GM06990 (cell line): Measurements from ENCODE around the gene WDFY3.
"Not testable (repeated sequence)": the region's sequence is repeated elsewhere in the genome, so short reads cannot be mapped to it uniquely, and the experiment has no call there.

Experiments
- DNase-seq: peaks from one replicate; pipeline ENCODE4 v3.0.0-alpha.2; 2011; ENCODE audit not compliant: insufficient read length; ENCODE audit errors: extremely low read depth
- H3K27me3 ChIP-seq: replicated peaks from 2 replicates; pipeline ENCODE4 v1.6.0; 2011; ENCODE audit warnings: low read length; ENCODE audit not compliant: control insufficient read depth, insufficient read depth
- H3K36me3 ChIP-seq: 2 replicates; pipeline ENCODE4 v1.5.1; 2011; ENCODE audit warnings: low read length; ENCODE audit not compliant: control insufficient read depth, insufficient read depth
- H3K4me3 ChIP-seq: replicated peaks from 2 replicates; pipeline ENCODE4 v1.5.1; 2011; ENCODE audit warnings: low read depth, mild to moderate bottlenecking, control low read depth, low read length
- TF ChIP-seq, protein P1 (sequence below): IDR thresholded peaks from 2 replicates; pipeline ENCODE4 v1.5.1; 2011; ENCODE audit warnings: low read length, control low read depth, mild to moderate bottlenecking, inconsistent platforms; ENCODE audit not compliant: insufficient read depth, poor library complexity, severe bottlenecking

WDFY3 gene

DNA sequence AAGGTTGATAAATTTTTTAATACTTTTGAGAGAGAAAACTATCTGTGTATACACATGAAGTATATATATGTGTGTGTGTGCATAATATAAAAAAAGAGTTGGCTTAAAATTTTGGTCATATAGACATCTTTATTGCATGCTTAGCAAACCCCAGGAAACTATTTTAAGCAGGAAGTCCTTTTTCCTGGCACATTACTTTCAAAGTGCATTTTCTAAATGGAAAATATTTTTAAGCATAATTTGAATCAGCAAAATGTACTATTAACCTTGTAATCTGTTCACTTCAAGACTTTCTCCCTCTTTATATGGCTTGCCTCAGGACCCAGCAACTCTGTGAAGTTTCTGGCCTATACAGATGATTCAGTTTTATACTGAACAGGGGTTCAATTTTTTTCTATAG lies 277.3 kb downstream of the WDFY3 start:
- no peak for DNase-seq
- Histone ChIP-seq H3K36me3 (no peaks in the 10 kb centered on the region), H3K27me3 (no peaks in the 10 kb centered on the region), H3K4me3 (no peak overlapping the region)
- TF ChIP-seq, protein P1, sequence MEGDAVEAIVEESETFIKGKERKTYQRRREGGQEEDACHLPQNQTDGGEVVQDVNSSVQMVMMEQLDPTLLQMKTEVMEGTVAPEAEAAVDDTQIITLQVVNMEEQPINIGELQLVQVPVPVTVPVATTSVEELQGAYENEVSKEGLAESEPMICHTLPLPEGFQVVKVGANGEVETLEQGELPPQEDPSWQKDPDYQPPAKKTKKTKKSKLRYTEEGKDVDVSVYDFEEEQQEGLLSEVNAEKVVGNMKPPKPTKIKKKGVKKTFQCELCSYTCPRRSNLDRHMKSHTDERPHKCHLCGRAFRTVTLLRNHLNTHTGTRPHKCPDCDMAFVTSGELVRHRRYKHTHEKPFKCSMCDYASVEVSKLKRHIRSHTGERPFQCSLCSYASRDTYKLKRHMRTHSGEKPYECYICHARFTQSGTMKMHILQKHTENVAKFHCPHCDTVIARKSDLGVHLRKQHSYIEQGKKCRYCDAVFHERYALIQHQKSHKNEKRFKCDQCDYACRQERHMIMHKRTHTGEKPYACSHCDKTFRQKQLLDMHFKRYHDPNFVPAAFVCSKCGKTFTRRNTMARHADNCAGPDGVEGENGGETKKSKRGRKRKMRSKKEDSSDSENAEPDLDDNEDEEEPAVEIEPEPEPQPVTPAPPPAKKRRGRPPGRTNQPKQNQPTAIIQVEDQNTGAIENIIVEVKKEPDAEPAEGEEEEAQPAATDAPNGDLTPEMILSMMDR: no peak

DNA sequence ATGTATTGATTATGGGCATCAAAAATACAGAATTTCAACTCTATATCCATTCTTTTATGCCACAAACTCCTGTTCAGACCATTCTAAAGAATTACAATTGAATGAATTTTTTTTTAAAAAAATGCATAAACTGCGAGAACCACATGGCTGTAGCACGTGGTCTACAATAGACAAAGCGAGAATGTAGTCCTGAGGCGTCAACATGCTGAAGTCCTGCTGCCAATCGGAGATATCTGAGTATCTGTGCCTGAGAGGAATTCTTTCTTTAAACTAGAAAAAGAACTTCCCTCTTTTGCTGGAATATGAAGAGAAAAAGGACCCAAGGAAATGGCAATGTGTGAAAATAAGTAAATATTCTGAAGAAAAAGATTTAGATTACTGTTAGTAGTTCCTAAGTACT lies 277.9 kb downstream of the WDFY3 start:
- no peaks in the 10 kb centered on the region for H3K36me3 ChIP-seq

DNA sequence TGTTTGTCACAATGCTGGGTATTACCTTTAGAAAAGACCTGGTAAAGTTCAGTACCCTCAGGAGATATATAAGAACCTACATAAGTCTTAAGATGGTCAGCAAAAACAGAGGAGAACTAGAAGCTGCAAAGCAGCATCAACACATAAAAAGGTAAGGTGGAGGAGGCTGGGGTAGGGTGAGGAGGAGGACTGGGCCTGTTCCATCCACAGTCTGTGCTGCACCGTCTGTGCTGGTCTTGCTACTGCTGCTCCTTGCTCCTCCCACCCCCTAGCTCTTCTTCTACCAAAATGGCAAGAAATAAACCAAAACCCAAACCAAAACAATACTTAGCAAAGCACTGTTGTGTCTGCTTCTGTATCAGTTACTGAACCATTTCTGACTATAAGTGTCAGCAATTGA lies 281.4 kb downstream of the WDFY3 start:
- H3K4me3 ChIP-seq: no peak overlapping the region
- H3K27me3 ChIP-seq: no peaks in the 10 kb centered on the region; the same call in 1 of the 2 replicates
- no peak for DNase-seq
- TF ChIP-seq, protein P1: no peak
- no peaks in the 10 kb centered on the region for H3K36me3 ChIP-seq

More for the DNA sequence above, 277.9 kb downstream of the WDFY3 start:
- DNase-seq: no peak
- no peak overlapping the region for H3K4me3 ChIP-seq
- TF ChIP-seq, protein P1: no peak
- no peaks in the 10 kb centered on the region for H3K27me3 ChIP-seq

DNA sequence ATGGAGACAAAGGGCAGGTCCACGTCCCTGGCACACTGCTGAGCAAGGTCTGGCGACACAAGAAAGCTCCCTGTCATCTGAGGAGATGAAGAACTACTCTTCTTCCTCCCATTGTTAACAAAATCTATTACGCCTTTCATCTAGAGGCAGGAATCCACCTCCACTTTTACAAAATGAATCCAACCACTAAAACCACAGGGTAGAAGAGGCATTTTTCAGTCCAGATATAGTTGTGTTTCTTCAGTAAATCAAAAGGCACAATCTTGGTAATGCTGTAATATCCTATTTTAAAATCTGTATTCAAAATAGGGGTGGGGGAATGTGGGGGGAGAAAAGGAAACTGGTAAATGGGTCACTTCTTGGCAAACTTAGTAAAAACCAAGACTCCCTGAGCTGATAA lies 282.1 kb downstream of the WDFY3 start:
- Histone ChIP-seq H3K4me3 (no peak overlapping the region), H3K36me3 (no peaks in the 10 kb centered on the region), H3K27me3 (no peaks in the 10 kb centered on the region; the same call in 1 of the 2 replicates)
- no peak for DNase-seq
- TF ChIP-seq, protein P1: no peak

DNA sequence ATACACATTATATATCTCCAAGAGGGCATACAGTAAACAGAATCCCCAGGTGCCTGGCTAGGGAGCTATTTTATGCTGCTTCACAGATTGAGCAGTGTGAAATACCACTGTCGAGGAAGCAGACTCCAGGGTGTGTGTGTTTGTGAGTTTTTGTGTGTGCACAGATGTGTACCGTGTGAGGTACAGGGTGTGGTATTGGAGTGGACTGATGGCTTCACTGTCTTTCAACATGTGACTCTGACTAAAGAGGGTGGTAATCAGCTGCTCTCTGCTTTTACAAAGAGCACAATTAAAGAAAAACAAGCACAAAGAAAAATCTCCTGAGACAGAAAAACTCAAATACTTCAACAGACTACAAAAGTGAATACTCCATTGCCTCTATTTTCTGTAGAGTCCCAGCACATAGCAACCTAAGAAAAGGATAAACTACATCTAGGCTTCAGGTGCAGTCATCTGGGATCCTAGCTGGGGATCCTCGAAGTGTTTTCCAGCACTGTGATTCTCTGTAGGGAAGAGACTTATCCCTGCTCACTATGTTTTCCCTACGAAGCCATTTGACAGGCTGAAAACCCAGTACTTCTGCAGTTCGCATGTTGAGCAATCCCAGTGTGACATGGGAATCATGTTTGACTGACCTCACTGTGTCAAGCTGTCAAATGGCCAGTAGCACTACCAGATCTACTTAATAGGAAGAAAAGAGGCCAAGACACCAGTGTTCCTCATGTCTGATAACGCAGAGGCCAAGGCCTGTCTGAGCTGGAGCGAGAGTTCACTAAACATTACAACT lies 283.2 kb downstream of the WDFY3 start:
- Histone ChIP-seq H3K27me3 (no peaks in the 10 kb centered on the region; the same call in 1 of the 2 replicates), H3K4me3 (no peak overlapping the region), H3K36me3 (no peaks in the 10 kb centered on the region)
- no peak for DNase-seq
- TF ChIP-seq, protein P1: no peak

DNA sequence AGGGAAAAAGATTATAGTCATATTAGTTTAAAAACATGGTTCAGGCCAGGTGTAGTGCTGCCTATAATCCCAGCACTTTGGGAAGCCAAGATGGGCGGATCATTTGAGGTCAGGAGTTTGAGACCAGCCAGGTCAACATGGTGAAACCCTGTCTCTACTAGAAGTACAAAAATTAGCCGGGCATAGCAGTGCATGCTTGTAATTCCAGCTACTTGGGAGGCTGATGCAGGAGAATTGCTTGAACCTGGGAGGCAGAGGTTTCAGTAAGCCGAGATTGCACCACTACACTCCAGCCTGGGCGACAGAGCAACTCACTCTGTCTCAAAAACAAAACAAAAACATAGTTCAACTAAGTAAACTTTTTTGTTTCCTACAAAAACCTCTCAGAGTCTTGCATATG lies 283.8 kb downstream of the WDFY3 start:
- H3K4me3 ChIP-seq, DNase-seq, H3K36me3 ChIP-seq, H3K27me3 ChIP-seq: not testable (repeated sequence)
